RWPE1 (cell line): ENCODE measurements around the gene PRR36.
A peak's percentile ranks its signal among the peaks of the same experiment; 100 is the strongest.

ENCODE experiments used
- CTCF ChIA-PET: fragments of 350-600 bp; sonication (Branson Sonifier 250); formaldehyde crosslinking; extraction: SDS; loops from one replicate; lab custom pipeline; 2021; lab: Yijun Ruan, JAX
- POLR2A ChIA-PET: fragments of 400-600 bp; formaldehyde crosslinking; extraction: SDS; loops from one replicate; lab custom pipeline; 2020; ENCODE audit warnings: antibody characterized with exemption; ENCODE audit not compliant: low non-redundant PET; lab: Yijun Ruan, JAX
- DNase-seq: peaks from one replicate; pipeline ENCODE4 v3.0.0; 2012; ENCODE audit warnings: low spot score
- H3K27ac ChIP-seq: fragments of 450-650 bp; 2 replicates; pipeline ENCODE4 v1.5.1; 2017
- TF ChIP-seq, protein P1 (sequence below): fragments of 450-650 bp; conservative IDR thresholded peaks from 2 replicates; pipeline ENCODE4 v1.5.1; 2017; ENCODE audit warnings: low read depth, mild to moderate bottlenecking

Gene PRR36

DNA sequence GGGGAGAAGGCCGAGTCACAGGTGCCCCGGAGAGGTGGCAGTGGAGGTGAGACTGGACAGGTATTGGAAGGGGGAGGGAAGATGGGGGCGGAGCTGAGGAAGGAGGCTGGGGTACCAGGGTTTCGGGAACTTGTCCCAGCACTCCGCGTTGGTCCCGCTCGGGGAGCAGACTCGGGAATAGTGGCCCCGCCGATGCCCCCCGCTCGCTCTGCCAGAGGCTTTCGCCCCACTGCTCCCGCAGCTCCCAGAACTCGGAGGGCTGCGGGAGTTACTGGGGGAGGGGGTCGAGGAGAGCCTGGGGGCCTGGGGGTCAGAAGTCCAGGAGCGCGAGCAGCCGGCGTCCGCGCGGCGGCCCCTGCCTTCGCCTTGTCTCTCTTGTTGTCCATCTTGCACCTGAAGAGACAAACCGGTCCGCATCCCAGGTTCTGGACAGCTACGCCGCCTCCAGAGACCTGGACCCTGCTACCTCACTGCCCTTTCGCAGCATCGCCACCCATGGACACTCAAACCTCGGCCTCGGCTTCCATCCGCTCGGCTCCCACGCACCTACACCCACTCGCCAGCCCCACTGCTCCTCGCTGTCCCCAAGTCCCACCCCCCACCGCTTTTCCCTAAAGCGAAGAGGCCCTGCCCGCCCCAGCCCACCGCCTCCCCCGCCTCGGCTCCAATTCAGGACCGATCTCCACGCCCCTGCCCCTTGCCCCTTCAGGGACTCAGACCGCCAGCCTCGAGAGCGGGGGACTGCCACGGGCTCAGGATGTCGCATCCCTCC is 700 bp downstream of the PRR36 start:
- TF ChIP-seq, protein P1, sequence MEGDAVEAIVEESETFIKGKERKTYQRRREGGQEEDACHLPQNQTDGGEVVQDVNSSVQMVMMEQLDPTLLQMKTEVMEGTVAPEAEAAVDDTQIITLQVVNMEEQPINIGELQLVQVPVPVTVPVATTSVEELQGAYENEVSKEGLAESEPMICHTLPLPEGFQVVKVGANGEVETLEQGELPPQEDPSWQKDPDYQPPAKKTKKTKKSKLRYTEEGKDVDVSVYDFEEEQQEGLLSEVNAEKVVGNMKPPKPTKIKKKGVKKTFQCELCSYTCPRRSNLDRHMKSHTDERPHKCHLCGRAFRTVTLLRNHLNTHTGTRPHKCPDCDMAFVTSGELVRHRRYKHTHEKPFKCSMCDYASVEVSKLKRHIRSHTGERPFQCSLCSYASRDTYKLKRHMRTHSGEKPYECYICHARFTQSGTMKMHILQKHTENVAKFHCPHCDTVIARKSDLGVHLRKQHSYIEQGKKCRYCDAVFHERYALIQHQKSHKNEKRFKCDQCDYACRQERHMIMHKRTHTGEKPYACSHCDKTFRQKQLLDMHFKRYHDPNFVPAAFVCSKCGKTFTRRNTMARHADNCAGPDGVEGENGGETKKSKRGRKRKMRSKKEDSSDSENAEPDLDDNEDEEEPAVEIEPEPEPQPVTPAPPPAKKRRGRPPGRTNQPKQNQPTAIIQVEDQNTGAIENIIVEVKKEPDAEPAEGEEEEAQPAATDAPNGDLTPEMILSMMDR, result no peak
- no peak overlapping the region for H3K27ac ChIP-seq
- ChIA-PET CTCF (interaction anchor here (0.6 kb wide), 2 partner anchors 49 to 183 kb away, joined by 3 to 5 read pairs; no protein-coding TSS in a partner anchor), POLR2A (no interaction called here)
- no peak for DNase-seq

DNA sequence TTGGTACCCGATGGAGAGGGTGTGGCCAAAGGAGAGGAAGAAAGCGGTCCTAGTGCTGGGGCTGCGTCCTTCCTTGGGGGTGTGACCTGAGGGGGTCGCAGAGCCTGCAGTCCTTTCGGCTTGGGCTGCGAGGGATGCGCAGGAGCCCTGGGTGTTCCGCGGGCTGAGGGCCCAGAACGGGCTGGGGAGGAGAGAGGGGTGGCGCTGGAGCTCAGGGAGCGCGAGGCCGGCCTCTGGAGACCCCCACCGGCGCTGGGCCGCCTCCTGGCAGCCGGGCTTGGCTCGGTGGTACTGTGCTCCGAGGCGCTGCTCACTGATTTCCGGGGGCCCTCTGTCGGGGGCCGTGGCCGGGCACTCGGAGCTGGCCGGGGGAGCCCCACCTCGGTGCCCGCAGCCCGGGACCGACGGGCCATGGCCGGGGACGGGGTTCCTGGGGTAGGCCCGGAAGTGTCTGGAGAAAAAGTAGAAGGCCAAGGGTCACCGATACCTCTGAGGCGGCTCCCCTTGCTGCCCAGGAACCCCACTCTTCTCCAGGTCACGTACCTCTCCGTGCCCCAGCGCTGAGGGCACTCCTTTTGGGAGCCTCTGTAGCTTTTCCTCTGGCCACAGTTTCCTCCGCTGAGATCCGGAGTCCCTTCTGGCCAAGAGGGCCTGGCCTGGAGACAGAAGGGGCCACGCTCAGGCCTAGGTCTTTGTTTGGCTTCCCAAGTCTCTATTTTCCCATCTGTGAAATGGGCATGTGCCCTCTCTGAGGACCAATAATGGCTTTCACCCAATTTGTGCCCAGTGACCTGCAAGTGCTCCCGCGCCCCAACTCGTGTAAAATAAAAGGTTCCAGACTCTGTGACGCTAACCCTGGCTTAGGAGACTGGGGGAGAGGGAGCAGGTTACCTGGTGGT is 1.6 kb downstream of the PRR36 start:
- ChIA-PET CTCF (interaction anchor here (0.6 kb wide), 1 partner anchor 33 kb away, joined by 3 read pairs; no protein-coding TSS in a partner anchor), POLR2A (no interaction called here)
- TF ChIP-seq, protein P1, result no peak
- no peak for DNase-seq
- peak overlapping the region; percentile 89 for H3K27ac ChIP-seq

DNA sequence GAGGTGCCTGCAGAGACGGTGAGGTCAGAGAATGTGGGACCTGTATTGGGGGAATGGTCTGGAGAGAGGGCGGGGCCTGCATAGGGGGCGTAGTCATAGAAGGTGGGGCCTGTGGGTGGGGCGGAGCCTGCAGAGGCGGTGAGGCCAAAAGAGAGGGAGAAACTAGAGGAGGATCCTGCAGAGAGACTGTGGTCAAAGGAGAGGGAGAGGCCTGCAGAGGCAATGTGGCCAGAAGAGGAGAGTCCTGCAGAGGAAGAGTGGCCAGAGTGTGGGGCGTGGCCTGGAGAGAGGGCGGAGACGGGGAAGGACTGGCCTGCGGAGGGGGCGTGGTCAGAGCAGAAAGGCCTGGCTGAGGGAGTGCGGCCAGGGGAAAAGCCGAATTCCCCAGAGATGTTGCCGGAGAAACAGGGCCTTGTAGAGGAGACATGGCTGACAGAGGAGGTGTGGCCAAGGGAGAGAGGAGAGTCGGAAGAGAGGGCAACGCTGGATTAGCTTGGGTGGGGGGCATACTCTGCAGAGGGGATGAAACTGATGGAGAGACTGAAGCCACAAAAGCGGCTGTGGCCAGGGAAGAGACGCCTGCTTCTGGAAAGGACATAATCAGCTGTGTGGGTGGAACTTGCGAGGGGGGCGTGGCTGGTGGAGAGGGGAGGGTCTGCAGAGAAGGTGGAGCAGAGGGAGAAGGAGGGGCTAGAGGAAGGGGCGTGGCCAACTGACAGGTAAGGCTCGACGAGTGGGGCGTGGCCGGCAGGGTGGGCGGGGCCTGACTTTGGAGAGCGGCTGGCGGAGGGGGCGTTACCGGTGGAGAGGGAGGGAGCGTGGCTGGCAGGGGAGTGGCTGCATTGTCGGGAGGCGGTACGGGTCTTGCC is 2.5 kb downstream of the PRR36 start:
- ChIA-PET POLR2A (no interaction called here), CTCF (interaction anchor here (0.6 kb wide), 1 partner anchor 34 kb away, joined by 3 read pairs; no protein-coding TSS in a partner anchor)

DNA sequence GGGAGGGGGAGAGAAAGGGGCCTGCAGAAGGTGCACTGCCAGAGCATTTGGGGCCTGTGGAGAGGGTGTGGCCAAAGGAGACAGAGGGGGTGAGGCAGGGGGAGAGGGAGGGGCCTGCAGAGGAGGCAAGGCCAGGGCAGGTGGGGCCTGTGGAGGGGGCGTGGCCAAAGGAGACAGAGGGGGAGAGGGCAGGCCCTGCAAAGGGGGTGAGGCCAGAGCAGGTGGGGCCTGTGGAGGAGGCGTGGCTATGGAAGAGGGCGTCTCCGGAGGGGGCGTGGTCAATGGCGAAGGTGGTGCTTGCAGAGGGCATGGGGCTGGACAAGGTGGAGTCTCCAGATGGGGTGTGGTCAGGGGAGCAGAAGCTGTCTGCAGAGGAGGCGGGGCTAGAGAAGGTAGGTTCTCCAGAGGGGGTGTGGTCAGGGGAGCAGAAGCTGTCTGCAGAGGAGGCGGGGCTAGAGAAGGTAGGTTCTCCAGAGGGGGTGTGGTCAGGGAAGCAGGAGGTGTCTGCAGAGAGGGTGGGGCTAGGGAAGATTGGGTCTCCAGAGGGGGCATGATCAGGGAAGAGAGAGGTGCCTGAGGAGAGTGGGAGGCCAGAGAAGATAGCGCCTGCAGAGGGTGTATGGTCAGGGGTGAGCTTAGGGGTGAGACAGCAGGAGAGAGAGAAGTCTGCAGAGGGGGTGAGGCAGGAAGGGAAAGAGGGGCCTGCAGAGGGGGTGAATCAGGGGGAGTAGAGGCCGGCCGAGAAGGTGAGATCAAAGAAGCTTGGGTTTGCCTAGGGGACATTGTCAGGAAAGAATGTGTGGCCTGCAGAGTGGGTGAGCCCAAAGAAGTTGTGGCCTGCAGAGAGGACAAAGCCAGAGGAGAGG is 3.4 kb downstream of the PRR36 start:
- ChIA-PET CTCF (no interaction called here), POLR2A (interaction anchor here (0.7 kb wide), 1 partner anchor 24 kb away, joined by 4 read pairs; no protein-coding TSS in a partner anchor)
- peak overlapping the region; percentile 89 for H3K27ac ChIP-seq
- peak; percentile 77 for DNase-seq
- TF ChIP-seq, protein P1, result no peak

More for the DNA sequence above, 2.5 kb downstream of the PRR36 start:
- peak; percentile 86 for DNase-seq
- peak overlapping the region; percentile 89 for H3K27ac ChIP-seq
- TF ChIP-seq, protein P1, result no peak

DNA sequence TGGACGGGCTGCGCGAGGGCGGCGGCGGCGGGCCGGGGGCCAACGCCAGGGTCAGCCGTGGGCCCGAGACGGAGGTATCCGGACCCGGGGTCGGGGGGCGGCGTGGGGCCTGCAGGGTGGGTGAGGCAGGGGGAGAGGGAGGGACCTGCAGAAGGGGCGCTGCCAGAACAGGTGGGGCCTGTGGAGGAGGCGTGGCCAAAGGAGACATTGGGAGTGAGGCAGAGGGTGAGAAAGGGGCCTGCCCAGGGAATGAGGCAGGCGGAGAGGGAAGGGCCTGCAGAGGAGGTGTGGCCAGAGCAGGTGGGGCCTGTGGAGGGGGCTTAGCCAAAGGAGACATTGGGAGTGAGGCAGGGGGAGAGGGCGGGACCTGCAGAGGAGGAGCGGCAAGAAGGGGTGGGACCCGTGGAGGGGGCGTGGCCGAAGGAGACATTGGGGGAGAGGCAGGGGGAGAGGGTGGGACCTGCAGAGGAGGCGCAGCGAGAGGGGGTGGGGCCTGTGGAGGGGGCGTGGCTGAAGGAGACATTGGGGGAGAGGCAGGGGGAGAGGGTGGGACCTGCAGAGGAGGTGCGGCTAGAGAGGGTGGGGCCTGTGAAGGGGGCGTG is 4.2 kb downstream of the PRR36 start:
- CTCF ChIA-PET, result interaction anchor here (0.7 to 1.8 kb wide), 4 partner anchors 16 to 52 kb away, joined by 4 to 10 read pairs (median 6); partner anchors contain the start of gene SNAPC2
- TF ChIP-seq, protein P1, result no peak

More for the DNA sequence above, 4.2 kb downstream of the PRR36 start:
- peak overlapping the region; percentile 75 for H3K27ac ChIP-seq
- POLR2A ChIA-PET, result interaction anchor here (1.1 to 1.2 kb wide), 2 partner anchors 19 to 30 kb away, joined by 3 to 6 read pairs; partner anchors contain the start of gene LRRC8E
- peak; percentile 30 for DNase-seq
